HG03196 (cell line): Measurements from ENCODE around the gene APAF1.
"Not testable (repeated sequence)": the region's sequence is repeated elsewhere in the genome, so short reads cannot be mapped to it uniquely, and the experiment has no call there.

Source experiments
- ATAC-seq: cut with Tn5 transposase; IDR thresholded peaks from one replicate; pipeline ENCODE4 v1.9.1; 2021; ENCODE audit not compliant: unreplicated experiment

The APAF1 gene

GRCh38 chr12:98755855-98756254, 110.8 kb downstream of the APAF1 start:
- not testable (repeated sequence) for ATAC-seq

DNA sequence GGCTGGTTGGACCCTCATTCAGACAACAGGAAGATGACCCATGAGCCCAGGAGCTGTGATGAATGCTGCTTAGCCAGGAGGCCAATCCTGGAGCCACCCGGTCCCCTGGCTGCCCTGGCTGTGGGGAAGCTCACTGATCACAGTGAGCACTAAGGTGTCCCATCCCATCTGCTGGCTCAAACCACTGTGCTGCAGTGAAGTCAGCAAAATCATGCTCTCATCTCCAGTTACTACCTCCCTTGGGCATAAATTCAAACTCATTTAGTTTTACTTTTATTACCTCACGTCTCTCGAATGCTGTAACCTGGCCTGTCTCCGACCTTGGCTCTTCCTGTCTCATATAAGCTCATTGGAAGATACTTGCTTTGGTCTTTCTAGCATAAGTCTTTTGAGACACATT, 112.4 kb downstream of the APAF1 start:
- ATAC-seq = no peak

DNA sequence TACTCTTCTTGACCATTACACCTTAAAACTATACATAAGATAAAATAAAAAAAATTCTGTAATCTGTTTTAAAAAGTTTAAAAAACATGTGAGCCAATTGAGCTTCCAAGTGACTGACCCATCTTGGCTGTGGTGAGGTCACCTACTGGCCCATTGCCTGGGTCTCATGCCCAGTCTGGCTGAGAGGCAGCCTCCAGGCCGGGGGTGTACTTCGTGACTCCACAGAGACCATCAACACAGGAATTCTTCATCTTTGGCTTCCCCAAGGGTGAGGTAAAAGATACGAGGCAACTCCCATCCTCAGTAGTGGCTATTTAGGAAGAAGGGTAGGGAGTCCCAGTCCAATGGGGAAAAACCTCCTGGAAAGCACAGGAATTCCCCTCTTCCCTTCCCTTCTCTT, 113.2 kb downstream of the APAF1 start:
- ATAC-seq = no peak

DNA sequence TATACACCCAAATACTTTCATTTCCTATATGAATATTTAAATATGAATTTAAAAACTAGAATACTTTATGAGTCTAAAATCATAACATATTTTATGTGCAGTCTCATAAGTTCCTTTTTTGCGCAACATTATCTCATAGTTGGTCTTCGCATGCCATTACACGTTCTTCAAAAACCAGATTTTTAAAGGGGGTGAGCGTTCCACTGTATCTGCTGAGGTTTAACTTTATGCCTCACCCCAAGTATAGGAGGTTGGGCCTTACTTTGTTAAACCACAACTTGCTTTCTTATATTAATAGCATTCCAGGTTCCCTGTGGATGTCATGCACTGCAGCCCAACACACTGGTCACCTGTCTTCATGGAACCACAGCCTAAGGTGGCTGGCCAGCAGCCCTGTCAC, 118.6 kb downstream of the APAF1 start:
- ATAC-seq = no peak

- no peak for ATAC-seq
These were observed 122.2 kb downstream of the APAF1 start for GRCh38 chr12:98767248-98767647.

GRCh38 chr12:98769068-98769467, 124.0 kb downstream of the APAF1 start:
- ATAC-seq = no peak

DNA sequence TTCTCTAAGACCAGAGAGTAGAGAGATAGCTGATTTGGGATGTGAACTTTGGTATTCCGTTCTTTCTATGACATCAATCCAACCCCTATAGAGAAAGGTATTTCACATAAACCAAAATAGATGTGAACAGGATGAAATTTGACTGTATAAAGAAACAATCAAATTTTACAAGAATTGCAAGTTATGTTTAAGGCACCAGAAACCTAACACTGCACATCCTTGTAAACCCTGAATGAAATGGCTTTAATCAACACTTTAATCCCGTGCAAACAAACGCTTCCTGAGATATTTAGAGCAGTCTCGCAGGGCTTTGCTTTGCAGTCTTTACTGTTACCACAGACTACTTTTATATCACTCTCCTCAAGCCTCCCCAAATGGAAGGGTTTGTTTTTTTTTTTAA, 125.1 kb downstream of the APAF1 start:
- ATAC-seq = no peak

GRCh38 chr12:98771811-98772752, 127.0 kb downstream of the APAF1 start:
- ATAC-seq = no peak

- ATAC-seq = no peak
These were observed 127.7 kb downstream of the APAF1 start for GRCh38 chr12:98772818-98773217.

DNA sequence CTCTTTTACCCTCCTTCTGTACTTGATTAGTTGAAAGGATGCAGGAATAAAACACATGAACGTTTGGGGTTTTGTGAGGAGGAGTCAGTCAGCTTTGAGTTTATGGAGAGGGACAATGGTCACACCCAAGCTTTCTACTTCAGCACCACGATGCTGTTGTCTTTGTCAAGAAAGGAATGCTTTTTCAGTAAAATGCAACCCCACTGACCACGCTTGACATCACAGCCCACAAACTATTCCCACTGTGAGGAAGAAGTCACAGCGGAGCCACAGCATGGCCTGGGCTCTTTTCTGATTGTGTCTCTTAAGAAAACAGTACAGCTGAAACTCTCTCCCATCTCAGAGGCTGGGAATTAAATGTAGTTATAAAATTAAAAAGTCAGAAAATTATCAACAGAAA, 135.2 kb downstream of the APAF1 start:
- ATAC-seq = no peak

DNA sequence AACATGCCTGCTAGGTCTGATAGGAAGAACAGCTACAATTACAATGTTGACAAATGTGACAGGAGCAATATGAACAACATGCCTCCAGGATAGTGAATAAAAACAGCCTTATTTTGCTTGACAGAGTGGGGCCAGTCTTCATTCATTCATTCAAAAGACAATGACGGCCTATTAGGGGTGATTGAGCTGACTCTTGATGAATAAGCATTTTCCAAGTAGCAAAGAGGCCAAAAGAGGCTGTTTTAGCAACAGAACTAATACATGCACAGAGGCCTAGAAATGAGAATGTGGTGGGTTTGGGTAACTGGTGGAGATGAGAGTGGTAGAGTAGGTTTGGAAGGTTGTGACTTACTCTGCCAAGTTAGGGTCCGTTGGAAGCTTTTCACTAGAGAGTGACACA, 138.3 kb downstream of the APAF1 start:
- ATAC-seq = no peak
